Prostate gland (tissue), 2 donors: ENCODE data around the gene EDEM1.

Experiments
- POLR2AphosphoS5 ChIP-seq: sonication (generic); formaldehyde crosslinking; IDR thresholded peaks from one replicate; pipeline ENCODE4 v1.6.1; 2017; ENCODE audit warnings: antibody characterized with exemption
- TF ChIP-seq, protein P1 (sequence below), 4 experiments: fragments of 200-600 bp in 2 of 4; fragments of 450-650 bp in 2 of 4; sonication (generic) in 2 of 4; IDR thresholded peaks; 1 replicate in 3 of 4; 2 replicates in 1 of 4; pipeline ENCODE4 v1.5.1; 2016 to 2019; ENCODE audit warnings: antibody characterized with exemption in 4 of 4, mild to moderate bottlenecking in 2 of 4, moderate library complexity in 2 of 4

GRCh38 chr3:5264093-5264600 is 76.6 kb downstream of the EDEM1 start:
- TF ChIP-seq, protein P1, sequence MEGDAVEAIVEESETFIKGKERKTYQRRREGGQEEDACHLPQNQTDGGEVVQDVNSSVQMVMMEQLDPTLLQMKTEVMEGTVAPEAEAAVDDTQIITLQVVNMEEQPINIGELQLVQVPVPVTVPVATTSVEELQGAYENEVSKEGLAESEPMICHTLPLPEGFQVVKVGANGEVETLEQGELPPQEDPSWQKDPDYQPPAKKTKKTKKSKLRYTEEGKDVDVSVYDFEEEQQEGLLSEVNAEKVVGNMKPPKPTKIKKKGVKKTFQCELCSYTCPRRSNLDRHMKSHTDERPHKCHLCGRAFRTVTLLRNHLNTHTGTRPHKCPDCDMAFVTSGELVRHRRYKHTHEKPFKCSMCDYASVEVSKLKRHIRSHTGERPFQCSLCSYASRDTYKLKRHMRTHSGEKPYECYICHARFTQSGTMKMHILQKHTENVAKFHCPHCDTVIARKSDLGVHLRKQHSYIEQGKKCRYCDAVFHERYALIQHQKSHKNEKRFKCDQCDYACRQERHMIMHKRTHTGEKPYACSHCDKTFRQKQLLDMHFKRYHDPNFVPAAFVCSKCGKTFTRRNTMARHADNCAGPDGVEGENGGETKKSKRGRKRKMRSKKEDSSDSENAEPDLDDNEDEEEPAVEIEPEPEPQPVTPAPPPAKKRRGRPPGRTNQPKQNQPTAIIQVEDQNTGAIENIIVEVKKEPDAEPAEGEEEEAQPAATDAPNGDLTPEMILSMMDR (IDR thresholded peaks at IDR 0.05): no peak
- TF ChIP-seq POLR2AphosphoS5: no peak
